PC-9 (cell line): Measurements from ENCODE around the gene CELF2.

Experiments
- CTCF ChIP-seq: fragments of 200-600 bp; sonication (generic); conservative IDR thresholded peaks from 2 replicates; pipeline ENCODE4 v1.6.1; 2017; ENCODE audit warnings: mixed run types, antibody characterized with exemption, mild to moderate bottlenecking, moderate library complexity
- EZH2 ChIP-seq: fragments of 200-600 bp; sonication (generic); IDR thresholded peaks from 2 replicates; pipeline ENCODE4 v1.8.0; 2017; ENCODE audit warnings: antibody characterized with exemption, low read depth

DNA sequence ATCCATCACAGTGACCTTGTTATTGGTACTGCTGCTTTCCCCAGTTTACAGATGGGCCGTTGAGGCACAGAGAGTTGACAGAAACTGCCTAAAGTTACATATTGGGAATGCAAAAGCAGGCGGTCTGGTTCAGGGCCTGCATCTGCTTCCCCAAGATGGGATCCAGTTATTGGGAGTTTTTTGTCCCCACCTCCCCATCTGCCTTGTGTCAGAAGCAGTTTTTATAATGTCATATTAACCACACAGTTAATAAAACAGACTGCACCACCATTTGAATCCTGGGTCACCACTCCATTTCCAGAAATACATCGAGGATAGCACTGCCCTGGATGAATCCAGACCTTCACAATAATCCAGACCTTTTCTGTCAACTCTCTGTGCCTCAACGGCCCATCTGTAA is 67.9 kb downstream of the CELF2 start:
- TF ChIP-seq CTCF = no peak
- TF ChIP-seq EZH2 = no peak
